Embryonic facial prominence (tissue), 1 donor: ENCODE measurements around the gene DNALI1.
"Not testable (repeated sequence)": the region's sequence is repeated elsewhere in the genome, so short reads cannot be mapped to it uniquely, and the experiment has no call there.

ENCODE experiments used
- DNase-seq: peaks from one replicate; pipeline ENCODE4 v3.0.0-alpha.2; 2016; ENCODE audit errors: extremely low spot score

The DNALI1 gene

GRCh38 chr1:37553927-37554808, 2.6 kb upstream of the DNALI1 start, which contains the start of gene SNIP1:
Gene SNIP1, minus strand, starts transcription at chr1:37554293. Its CDS starts 64 bp downstream, at chr1:37554229.
- DNase-seq, result peak; percentile 87

GRCh38 chr1:37557402-37557801, 662 bp downstream of the DNALI1 start:
- no peak for DNase-seq

- no peak for DNase-seq
Measured at GRCh38 chr1:37558411-37558810, 1.7 kb downstream of the DNALI1 start.

GRCh38 chr1:37559080-37559479, 2.3 kb downstream of the DNALI1 start:
- no peak for DNase-seq

GRCh38 chr1:37559957-37560379, 3.2 kb downstream of the DNALI1 start:
- DNase-seq, result not testable (repeated sequence)

GRCh38 chr1:37560401-37561132, 3.8 kb downstream of the DNALI1 start:
- no peak for DNase-seq

- DNase-seq, result no peak
Measured at GRCh38 chr1:37561133-37562132, 4.7 kb downstream of the DNALI1 start.

- no peak for DNase-seq
Measured at GRCh38 chr1:37562984-37563383, 6.2 kb downstream of the DNALI1 start.

- no peak for DNase-seq
Measured at GRCh38 chr1:37564892-37565291, 8.2 kb downstream of the DNALI1 start.

- DNase-seq, result no peak
Measured at GRCh38 chr1:37567023-37567422, 10.3 kb downstream of the DNALI1 start.

GRCh38 chr1:37570528-37571334, 14.0 kb downstream of the DNALI1 start:
- DNase-seq, result no peak

- no peak for DNase-seq
Measured at GRCh38 chr1:37574834-37575480, 18.2 kb downstream of the DNALI1 start.

- DNase-seq, result no peak
Measured at GRCh38 chr1:37575692-37576091, 19.0 kb downstream of the DNALI1 start.

GRCh38 chr1:37584544-37584943, 27.8 kb downstream of the DNALI1 start:
- not testable (repeated sequence) for DNase-seq

GRCh38 chr1:37588939-37589338, 32.2 kb downstream of the DNALI1 start:
- DNase-seq, result no peak

GRCh38 chr1:37593726-37594125, 37.0 kb downstream of the DNALI1 start:
- DNase-seq, result no peak

- DNase-seq, result peak; percentile 95
Measured at GRCh38 chr1:37595440-37596181, 38.9 kb downstream of the DNALI1 start, which contains the start of gene GNL2. Gene GNL2, minus strand, starts transcription at chr1:37595937. Its CDS starts 115 bp downstream, at chr1:37595822.

GRCh38 chr1:37596182-37596667, 39.5 kb downstream of the DNALI1 start:
- DNase-seq, result no peak

GRCh38 chr1:37599940-37600339, 43.2 kb downstream of the DNALI1 start:
- DNase-seq, result no peak
